Neural cell (in vitro differentiated cells): Measurements from ENCODE around the gene DDT.
"Not testable (repeated sequence)": the region's sequence is repeated elsewhere in the genome, so short reads cannot be mapped to it uniquely, and the experiment has no call there.

ENCODE experiments used
- EP300 ChIP-seq: fragments of 450-650 bp; conservative IDR thresholded peaks from 2 replicates; pipeline ENCODE4 v1.6.1; 2014; ENCODE audit warnings: antibody characterized with exemption, mild to moderate bottlenecking, moderate library complexity; ENCODE audit not compliant: poor library complexity, severe bottlenecking
- EZH2 ChIP-seq: fragments of 200-600, 300-800 bp; shearing (Covaris generic), sonication (generic); IDR thresholded peaks from 2 replicates; pipeline ENCODE4 v1.6.1; 2014; ENCODE audit warnings: antibody characterized with exemption, low read length, borderline replicate concordance, mild to moderate bottlenecking; ENCODE audit not compliant: insufficient read depth, poor library complexity, severe bottlenecking
- POLR2AphosphoS5 ChIP-seq: IDR thresholded peaks from 2 replicates; pipeline ENCODE4 v1.6.1; 2012
- TF ChIP-seq, protein P1 (sequence below): fragments of 450-650 bp; IDR thresholded peaks from 2 replicates; pipeline ENCODE4 v1.5.1; 2014; ENCODE audit warnings: antibody characterized with exemption, mild to moderate bottlenecking, moderate library complexity; ENCODE audit not compliant: poor library complexity, severe bottlenecking

GRCh38 chr22:23986089-23986488, 11.8 kb upstream of the DDT start:
- not testable (repeated sequence) for TF ChIP-seq POLR2AphosphoS5, EP300, EZH2
- TF ChIP-seq, protein P1, sequence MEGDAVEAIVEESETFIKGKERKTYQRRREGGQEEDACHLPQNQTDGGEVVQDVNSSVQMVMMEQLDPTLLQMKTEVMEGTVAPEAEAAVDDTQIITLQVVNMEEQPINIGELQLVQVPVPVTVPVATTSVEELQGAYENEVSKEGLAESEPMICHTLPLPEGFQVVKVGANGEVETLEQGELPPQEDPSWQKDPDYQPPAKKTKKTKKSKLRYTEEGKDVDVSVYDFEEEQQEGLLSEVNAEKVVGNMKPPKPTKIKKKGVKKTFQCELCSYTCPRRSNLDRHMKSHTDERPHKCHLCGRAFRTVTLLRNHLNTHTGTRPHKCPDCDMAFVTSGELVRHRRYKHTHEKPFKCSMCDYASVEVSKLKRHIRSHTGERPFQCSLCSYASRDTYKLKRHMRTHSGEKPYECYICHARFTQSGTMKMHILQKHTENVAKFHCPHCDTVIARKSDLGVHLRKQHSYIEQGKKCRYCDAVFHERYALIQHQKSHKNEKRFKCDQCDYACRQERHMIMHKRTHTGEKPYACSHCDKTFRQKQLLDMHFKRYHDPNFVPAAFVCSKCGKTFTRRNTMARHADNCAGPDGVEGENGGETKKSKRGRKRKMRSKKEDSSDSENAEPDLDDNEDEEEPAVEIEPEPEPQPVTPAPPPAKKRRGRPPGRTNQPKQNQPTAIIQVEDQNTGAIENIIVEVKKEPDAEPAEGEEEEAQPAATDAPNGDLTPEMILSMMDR, result not testable (repeated sequence)
